A549 (cell line): ENCODE results near the gene FNIP1. TPM values are rescaled to one million over a fixed set of nuclear protein-coding genes. Genes with fewer than 3 reads are reported as not detected.

Experiments
- ATAC-seq, 2 experiments: fragments of 200-7000 bp in 1 of 2; fragments of >200 bp in 1 of 2; cut with Nextera tagmentation in 1 of 2; cut with Tn5 transposase in 1 of 2; 3 replicates each; pipeline versions ENCODE4 v1.8.0 to v1.9.1; 2018 to 2020; ENCODE audit warnings: mild to moderate bottlenecking in 1 of 2, moderate library complexity in 1 of 2
- CTCF ChIA-PET: fragments of 300-600 bp; sonication (Branson Sonifier 250); formaldehyde crosslinking; extraction: SDS; loops from one replicate; lab custom pipeline; 2021; ENCODE audit warnings: antibody characterized with exemption, inconsistent platforms; lab: Yijun Ruan, JAX
- POLR2A ChIA-PET: fragments of 350-600 bp; formaldehyde crosslinking; extraction: SDS; loops from one replicate; lab custom pipeline; 2021; ENCODE audit warnings: antibody characterized with exemption, inconsistent platforms; lab: Yijun Ruan, JAX
- DNase-seq, 2 experiments: peaks; one replicate each; pipeline versions ENCODE4 v3.0.0 to v3.0.0-alpha.2; 2011 to 2016; ENCODE audit warnings: low read depth in 1 of 2, low spot score in 1 of 2
- FAIRE-seq: peaks from 2 replicates; lab custom pipeline; 2011; peaks lifted over from hg19 to GRCh38; lab: Jason Lieb, UNC
- H3K27ac ChIP-seq, 2 experiments: fragments of >200 bp; sonication (Bioruptor Twin); formaldehyde crosslinking; 3 replicates each; pipeline ENCODE4 v1.5.1; 2016 to 2017
- H3K4me1 ChIP-seq: fragments of >200 bp; sonication (Bioruptor Twin); formaldehyde crosslinking; 3 replicates; pipeline ENCODE4 v1.6.1; 2016
- H3K4me2 ChIP-seq: fragments of >200 bp; sonication (Bioruptor Twin); formaldehyde crosslinking; 3 replicates; pipeline ENCODE4 v1.6.1; 2016
- H3K4me3 ChIP-seq: fragments of >200 bp; sonication (Bioruptor Twin); formaldehyde crosslinking; 3 replicates; pipeline ENCODE4 v1.5.1; 2016
- H3K9me3 ChIP-seq: fragments of >200 bp; sonication (Bioruptor Twin); formaldehyde crosslinking; 3 replicates; pipeline ENCODE4 v1.6.1; 2016
- BHLHE40 ChIP-seq: IDR thresholded peaks from 2 replicates; pipeline ENCODE4 v1.6.1; 2012; ENCODE audit warnings: low read depth, low read length, inconsistent platforms
- CBX2 ChIP-seq: fragments of 200-600 bp; sonication (generic); IDR thresholded peaks from 2 replicates; pipeline ENCODE4 v1.6.1; 2016; ENCODE audit warnings: low read depth, mild to moderate bottlenecking, borderline replicate concordance
- CTCF ChIP-seq: fragments of >200 bp; sonication (Bioruptor Twin); formaldehyde crosslinking; IDR thresholded peaks from 3 replicates; pipeline ENCODE4 v1.5.1; 2016
- E2F6 ChIP-seq: IDR thresholded peaks from 2 replicates; pipeline ENCODE4 v1.6.1; 2012; ENCODE audit warnings: low read depth, borderline replicate concordance
- EHF ChIP-seq: fragments of 250-450 bp; sonication (Bioruptor Pico); IDR thresholded peaks from 2 replicates; pipeline ENCODE4 v1.5.0; 2020; ENCODE audit warnings: mild to moderate bottlenecking
- EHMT2 ChIP-seq: fragments of 200-600 bp; sonication (generic); IDR thresholded peaks from 2 replicates; pipeline ENCODE4 v1.6.1; 2016; ENCODE audit warnings: antibody characterized with exemption, low read depth, mild to moderate bottlenecking, moderate library complexity
- ESRRA ChIP-seq: fragments of 150-350 bp; IDR thresholded peaks from 2 replicates; pipeline ENCODE4 v1.6.1; 2014; ENCODE audit warnings: mild to moderate bottlenecking, low read length, borderline replicate concordance
- FOSL2 ChIP-seq, 2 experiments: fragments of 450-650 bp in 1 of 2; fragments of >200 bp in 1 of 2; sonication (Bioruptor Twin) in 1 of 2; formaldehyde crosslinking; IDR thresholded peaks; 2 replicates each; pipeline versions ENCODE4 v1.5.0 to v1.6.1; 2016 to 2020; ENCODE audit warnings: mild to moderate bottlenecking in 1 of 2, moderate library complexity in 1 of 2
- HDAC2 ChIP-seq: fragments of 200-600 bp; sonication (generic); IDR thresholded peaks from 2 replicates; pipeline ENCODE4 v1.6.1; 2016
- HEYL ChIP-seq: fragments of 250-450 bp; sonication (Bioruptor Pico); IDR thresholded peaks from 2 replicates; pipeline ENCODE4 v1.8.0; 2021; ENCODE audit warnings: mild to moderate bottlenecking, moderate library complexity
- HOXB13 ChIP-seq: fragments of 250-450 bp; sonication (Bioruptor Pico); IDR thresholded peaks from 2 replicates; pipeline ENCODE4 v1.5.0; 2020; ENCODE audit warnings: low read depth, mild to moderate bottlenecking, moderate library complexity
- JUN ChIP-seq, 2 experiments: fragments of >200 bp; sonication (Bioruptor Twin); formaldehyde crosslinking; IDR thresholded peaks; 2 replicates in 1 of 2; 3 replicates in 1 of 2; pipeline ENCODE4 v1.6.1; 2016 to 2017
- KDM1A ChIP-seq: fragments of 200-600 bp; sonication (generic); IDR thresholded peaks from 2 replicates; pipeline ENCODE4 v1.6.1; 2016; ENCODE audit warnings: low read depth, mild to moderate bottlenecking
- KDM5A ChIP-seq: fragments of 200-600 bp; sonication (generic); IDR thresholded peaks from 2 replicates; pipeline ENCODE4 v1.6.1; 2016; ENCODE audit warnings: antibody characterized with exemption, mild to moderate bottlenecking
- MAZ ChIP-seq: fragments of 150-350 bp; IDR thresholded peaks from 2 replicates; pipeline ENCODE4 v1.6.1; 2014; ENCODE audit warnings: antibody characterized with exemption, low read depth, low read length, borderline replicate concordance
- MYC ChIP-seq: IDR thresholded peaks from 2 replicates; pipeline ENCODE4 v1.6.1; 2012; ENCODE audit warnings: mild to moderate bottlenecking, inconsistent platforms, low read length, improper control_type of control experiment, borderline replicate concordance
- NFE2L2 ChIP-seq: fragments of 150-350 bp; conservative IDR thresholded peaks from 2 replicates; pipeline ENCODE4 v1.6.1; 2014; ENCODE audit warnings: low read length
- POLR2A ChIP-seq: IDR thresholded peaks from 2 replicates; pipeline ENCODE4 v1.6.1; 2012; ENCODE audit warnings: mild to moderate bottlenecking, low read length
- POLR2AphosphoS2 ChIP-seq: conservative IDR thresholded peaks from 2 replicates; pipeline ENCODE4 v1.6.1; 2012; ENCODE audit warnings: low read length, improper control_type of control experiment, inconsistent platforms
- RAD21 ChIP-seq, 2 experiments: fragments of >200 bp in 1 of 2; sonication (Bioruptor Twin) in 1 of 2; formaldehyde crosslinking in 1 of 2; IDR thresholded peaks in 1 of 2; conservative IDR thresholded peaks in 1 of 2; 2 replicates in 1 of 2; 3 replicates in 1 of 2; pipeline ENCODE4 v1.6.1; 2012 to 2018; ENCODE audit warnings: inconsistent platforms in 1 of 2
- RCOR1 ChIP-seq: fragments of 150-350 bp; IDR thresholded peaks from 2 replicates; pipeline ENCODE4 v1.6.1; 2014; ENCODE audit warnings: antibody characterized with exemption, low read length, low read depth
- REST ChIP-seq: fragments of 200-600 bp; sonication (generic); IDR thresholded peaks from 2 replicates; pipeline ENCODE4 v1.6.1; 2016; ENCODE audit warnings: antibody characterized with exemption, mild to moderate bottlenecking, moderate library complexity
- SMC3 ChIP-seq: fragments of >200 bp; sonication (Bioruptor Twin); formaldehyde crosslinking; IDR thresholded peaks from 3 replicates; pipeline ENCODE4 v1.6.1; 2018; ENCODE audit warnings: inconsistent platforms
- TFCP2L1 ChIP-seq: fragments of 250-450 bp; sonication (Bioruptor Pico); IDR thresholded peaks from 2 replicates; pipeline ENCODE4 v1.5.0; 2021; ENCODE audit warnings: mild to moderate bottlenecking
- TP53 ChIP-seq: fragments of 250-450 bp; sonication (Bioruptor Pico); IDR thresholded peaks from 2 replicates; pipeline ENCODE4 v1.5.0; 2021; ENCODE audit warnings: mild to moderate bottlenecking, moderate library complexity
- ZFP36 ChIP-seq: fragments of 450-650 bp; IDR thresholded peaks from 2 replicates; pipeline ENCODE4 v1.6.1; 2014; ENCODE audit warnings: borderline replicate concordance; ENCODE audit not compliant: partially characterized antibody
- ZNF302 ChIP-seq: fragments of 250-450 bp; sonication (Bioruptor Pico); IDR thresholded peaks from 2 replicates; pipeline ENCODE4 v1.9.0; 2021; ENCODE audit warnings: inconsistent platforms, mild to moderate bottlenecking, moderate library complexity
- WGBS: methylation state at CpG from one replicate; pipeline ENCODE4 v1.1.6; 2017; ENCODE audit errors: missing lambda C conversion rate; 5-methylcytosine and 5-hydroxymethylcytosine counted together
- polyA minus RNA-seq: library from RNA; depleted of rRNA, polyadenylated mRNA; stranded (reverse); fragments of >200 nt; gene quantifications from 2 replicates; pipeline ENCODE4 v1.2.3, GENCODE V29; 2011; rRNA and poly(A)+ RNA removed
- polyA plus RNA-seq, 4 experiments: library from polyadenylated mRNA; depleted of rRNA in 3 of 4; stranded (reverse); fragments of >200 nt; fragmentation: RNase III in 1 of 4; extraction: RNeasy Plus Mini Kit Qiagen cat#74134 plus additional on column Dnase treatment in 1 of 4; gene quantifications; 2 replicates in 3 of 4; 3 replicates in 1 of 4; pipeline ENCODE4 v1.2.3, GENCODE V29; 2011 to 2017
- TF ChIP-seq, protein P1 (sequence below): IDR thresholded peaks from 2 replicates; pipeline ENCODE4 v1.6.1; 2012
- TF ChIP-seq, protein P2 (sequence below): IDR thresholded peaks from 2 replicates; pipeline ENCODE4 v1.6.1; 2012
- TF ChIP-seq, protein P3 (sequence below): fragments of 250-450 bp; sonication (Bioruptor Pico); IDR thresholded peaks from 2 replicates; pipeline ENCODE4 v1.5.0; 2020; ENCODE audit warnings: low read depth, mild to moderate bottlenecking, moderate library complexity

Gene FNIP1
- polyA plus RNA-seq (2011; rRNA removed) = 9.6 and 10.2 TPM in 2 replicates
- polyA plus RNA-seq (2012; cell fraction: cytosol; rRNA removed) = 2.5 TPM in 2 replicates
- polyA plus RNA-seq (2012; cell fraction: nucleus; rRNA removed) = 5.1 and 7.1 TPM in 2 replicates
- polyA plus RNA-seq (2017; fragmentation: RNase III; extraction: RNeasy Plus Mini Kit Qiagen cat#74134 plus additional on column Dnase treatment) = 5.7 to 7.5 TPM (median 6.7 TPM) in 3 replicates
- 13.9 and 14.2 TPM in 2 replicates for polyA minus RNA-seq

DNA sequence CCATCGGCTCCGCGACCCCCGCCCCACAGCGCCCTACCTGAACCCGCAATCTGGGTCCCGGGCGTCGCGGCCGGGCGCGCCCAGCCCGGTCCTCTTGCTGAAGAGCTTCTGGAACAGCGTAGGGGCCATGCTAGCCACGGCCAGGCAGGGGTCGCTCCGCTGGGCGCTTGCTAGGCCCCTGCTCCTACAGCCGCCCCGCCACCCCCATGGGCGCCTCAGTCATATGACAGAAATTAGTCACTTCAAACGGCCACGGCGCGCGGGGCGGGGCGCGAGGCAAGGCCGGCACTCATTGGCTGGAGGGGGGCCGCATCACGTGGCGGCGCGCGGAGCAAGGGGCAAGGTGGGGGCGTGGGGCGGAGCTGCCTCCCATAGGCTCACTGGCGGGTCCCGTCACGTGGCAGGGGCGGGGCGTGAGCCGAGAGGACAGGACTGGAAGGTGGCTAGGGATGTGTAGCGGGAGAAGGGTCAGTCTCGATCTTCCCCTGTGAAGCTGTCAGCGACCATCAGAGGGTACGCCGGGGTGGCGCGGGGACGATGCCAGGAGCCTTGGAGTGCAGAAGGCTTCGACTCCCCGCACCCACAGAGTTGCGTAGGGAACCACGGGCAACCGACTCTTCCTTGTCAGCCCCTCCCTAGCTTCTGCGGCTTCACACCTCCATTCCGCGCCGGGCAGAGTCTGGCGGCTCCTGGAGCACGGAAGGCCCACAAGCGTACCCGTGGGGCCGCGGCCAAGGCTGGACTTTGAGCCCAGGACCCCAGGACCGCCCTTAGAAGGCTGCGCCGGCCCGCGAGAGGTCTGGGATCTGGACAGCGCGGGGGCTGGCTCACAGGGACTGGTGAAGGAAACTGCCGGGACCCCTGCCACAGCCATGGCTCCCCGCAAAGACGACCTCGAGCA, at the start of gene FNIP1:
Gene FNIP1, minus strand, starts transcription at position 225 of the 901 bp plus-strand sequence. Its CDS starts 96 bp downstream, at position 129.
- Histone ChIP-seq H3K4me3 (peak within 1 kb of the TSS; percentile 76), H3K9me3 (no peaks in the 10 kb centered on the region), H3K27ac (peak within 1 kb of the TSS; percentile 90 to 97), H3K4me1 (peaks cover 18% of the 10 kb centered on the region), H3K4me2 (peak within 1 kb of the TSS; percentile 97)
- no peak for FAIRE-seq
- DNase-seq = peak; percentile 97 to 99
- 3% methylated on average over 15 of the region's 79 CpGs for WGBS
- ChIA-PET POLR2A (interaction anchor here (0.7 to 2.3 kb wide), 8 partner anchors 9 to 211 kb away, joined by 3 to 11 read pairs (median 4); partner anchors contain the start of gene RAPGEF6), CTCF (interaction anchor here (0.6 to 1.2 kb wide), 3 partner anchors 64 to 209 kb away, joined by 3 read pairs; no protein-coding TSS in a partner anchor)
- ATAC-seq = peak; percentile 93 to 97
- no peak for TF ChIP-seq ESRRA
- no peak for TF ChIP-seq TFCP2L1 (CRISPR knock-in tag)
- TF ChIP-seq, protein P1, sequence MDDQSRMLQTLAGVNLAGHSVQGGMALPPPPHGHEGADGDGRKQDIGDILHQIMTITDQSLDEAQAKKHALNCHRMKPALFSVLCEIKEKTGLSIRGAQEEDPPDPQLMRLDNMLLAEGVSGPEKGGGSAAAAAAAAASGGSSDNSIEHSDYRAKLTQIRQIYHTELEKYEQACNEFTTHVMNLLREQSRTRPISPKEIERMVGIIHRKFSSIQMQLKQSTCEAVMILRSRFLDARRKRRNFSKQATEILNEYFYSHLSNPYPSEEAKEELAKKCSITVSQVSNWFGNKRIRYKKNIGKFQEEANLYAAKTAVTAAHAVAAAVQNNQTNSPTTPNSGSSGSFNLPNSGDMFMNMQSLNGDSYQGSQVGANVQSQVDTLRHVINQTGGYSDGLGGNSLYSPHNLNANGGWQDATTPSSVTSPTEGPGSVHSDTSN = no peak
- TF ChIP-seq HEYL = no peak
- 0 out of 2 replicates have a peak, but pooled peaks have one; percentile 13 for TF ChIP-seq FOSL2 (IDR thresholded peaks at IDR 0.05)
- peak; percentile 87 for TF ChIP-seq FOSL2 (CRISPR knock-in tag; IDR thresholded peaks at IDR 0.05)
- TF ChIP-seq MYC = peak; percentile 89; the same call in 1 of the 2 replicates
- TF ChIP-seq RAD21 (conservative IDR thresholded peaks at IDR 0.05 in 1 of 2, IDR thresholded peaks at IDR 0.05 in 1 of 2) = no peak
- no peak for TF ChIP-seq EHMT2
- TF ChIP-seq POLR2AphosphoS2 = no peak
- TF ChIP-seq BHLHE40 = peak; percentile 56; the same call in 1 of the 2 replicates
- TF ChIP-seq KDM1A = no peak
- TF ChIP-seq SMC3 = no peak
- 0 out of 2 replicates have a peak, but pooled peaks have one; percentile 62 for TF ChIP-seq TP53 (CRISPR knock-in tag)
- TF ChIP-seq ZFP36 = no peak
- no peak for TF ChIP-seq KDM5A
- TF ChIP-seq, protein P2, sequence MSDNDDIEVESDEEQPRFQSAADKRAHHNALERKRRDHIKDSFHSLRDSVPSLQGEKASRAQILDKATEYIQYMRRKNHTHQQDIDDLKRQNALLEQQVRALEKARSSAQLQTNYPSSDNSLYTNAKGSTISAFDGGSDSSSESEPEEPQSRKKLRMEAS = peak; percentile 83; the same call in 1 of the 2 replicates
- TF ChIP-seq, protein P3, sequence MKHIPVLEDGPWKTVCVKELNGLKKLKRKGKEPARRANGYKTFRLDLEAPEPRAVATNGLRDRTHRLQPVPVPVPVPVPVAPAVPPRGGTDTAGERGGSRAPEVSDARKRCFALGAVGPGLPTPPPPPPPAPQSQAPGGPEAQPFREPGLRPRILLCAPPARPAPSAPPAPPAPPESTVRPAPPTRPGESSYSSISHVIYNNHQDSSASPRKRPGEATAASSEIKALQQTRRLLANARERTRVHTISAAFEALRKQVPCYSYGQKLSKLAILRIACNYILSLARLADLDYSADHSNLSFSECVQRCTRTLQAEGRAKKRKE (CRISPR knock-in tag) = no peak
- TF ChIP-seq HDAC2 = no peak
- TF ChIP-seq ZNF302 = no peak
- no peak for TF ChIP-seq CBX2
- no peak for TF ChIP-seq RCOR1
- no peak for TF ChIP-seq NFE2L2
- no peak for TF ChIP-seq EHF (CRISPR knock-in tag)
- TF ChIP-seq JUN (IDR thresholded peaks at IDR 0.05) = peak; percentile 55 to 79; a peak in 4 of 5 replicates
- peak; percentile 79 for TF ChIP-seq POLR2A
- TF ChIP-seq HOXB13 (CRISPR knock-in tag) = no peak
- TF ChIP-seq MAZ = 0 out of 2 replicates have a peak, but pooled peaks have one; percentile 59
- no peak for TF ChIP-seq CTCF
- TF ChIP-seq E2F6 = peak; percentile 75
- TF ChIP-seq REST = no peak; the same call in 1 of the 2 replicates
